AML-193 (cell line): ENCODE measurements around the gene EVPL.
"Not testable (repeated sequence)": the region's sequence is repeated elsewhere in the genome, so short reads cannot be mapped to it uniquely, and the experiment has no call there.

Experiments used
- DNase-seq, 2 experiments: peaks; one replicate each; lab custom pipeline; 2025; lab: John Stamatoyannopoulos, UW

Gene EVPL

GRCh38 chr17:75996665-75997590 is 30.2 kb downstream of the EVPL start:
- DNase-seq = peak; percentile 75 to 79

GRCh38 chr17:75995385-75995925 is 31.7 kb downstream of the EVPL start:
- no peak for DNase-seq

- no peak for DNase-seq
These were observed 32.2 kb downstream of the EVPL start for GRCh38 chr17:75994802-75995370.

- DNase-seq = no peak
These were observed 35.7 kb downstream of the EVPL start for GRCh38 chr17:75991396-75991795.

- no peak for DNase-seq
These were observed 40.1 kb downstream of the EVPL start for GRCh38 chr17:75987041-75987440.

- DNase-seq = no peak
These were observed 41.1 kb downstream of the EVPL start for GRCh38 chr17:75985986-75986385.

GRCh38 chr17:75983501-75984181 is 43.5 kb downstream of the EVPL start:
- peak; percentile 26 to 46 for DNase-seq

- no peak for DNase-seq
These were observed 46.0 kb downstream of the EVPL start for GRCh38 chr17:75981019-75981615.

GRCh38 chr17:75980188-75981018 is 46.7 kb downstream of the EVPL start:
- DNase-seq = peak in 1 of 2 experiments; percentile 9

GRCh38 chr17:75979705-75980187 is 47.4 kb downstream of the EVPL start:
- peak; percentile 69 to 79 for DNase-seq

- peak; percentile 98 to 99 for DNase-seq
These were observed 48.0 kb downstream of the EVPL start, which contains the start of the genes ACOX1 and TEN1 for GRCh38 chr17:75978938-75979704. TSS of gene ACOX1 (minus strand) at chr17:75979166. CDS start at chr17:75979073, 93 bp downstream. TSS of gene TEN1 (plus strand) at chr17:75979240. CDS start at chr17:75986193, 6,953 bp downstream.

GRCh38 chr17:75976175-75976848 is 50.8 kb downstream of the EVPL start:
- DNase-seq = no peak

- no peak for DNase-seq
These were observed 51.3 kb downstream of the EVPL start for GRCh38 chr17:75975757-75976174.

GRCh38 chr17:75975187-75975586 is 51.9 kb downstream of the EVPL start:
- DNase-seq = not testable (repeated sequence)

GRCh38 chr17:75970626-75971025 is 56.5 kb downstream of the EVPL start:
- DNase-seq = no peak

- DNase-seq = peak; percentile 35 to 42
These were observed 57.0 kb downstream of the EVPL start for GRCh38 chr17:75970011-75970523.

- DNase-seq = not testable (repeated sequence)
These were observed 58.1 kb downstream of the EVPL start for GRCh38 chr17:75969044-75969443.

GRCh38 chr17:75965468-75965867 is 61.6 kb downstream of the EVPL start:
- DNase-seq = no peak
